ENCODE data around the gene LAG3.

Gene LAG3

DNA sequence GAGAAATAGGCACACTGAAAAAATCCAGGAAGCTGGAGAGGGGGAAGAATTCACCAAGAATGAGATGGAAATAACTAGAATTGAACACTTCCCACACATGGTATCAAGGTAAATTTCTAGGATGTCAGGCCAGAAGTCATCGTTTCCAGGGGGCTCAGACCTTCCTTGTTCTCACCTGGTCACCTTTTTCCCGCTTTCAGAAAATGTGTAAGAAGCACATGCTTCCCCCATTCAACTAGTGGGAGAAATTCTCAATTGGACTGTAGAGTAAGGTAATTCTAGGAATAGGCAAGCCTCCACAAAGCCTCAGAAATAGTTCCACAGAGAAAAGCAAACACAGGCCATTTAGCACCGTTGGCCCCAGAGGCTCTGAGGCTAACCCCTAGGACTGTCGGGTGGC, 8.9 kb upstream of the LAG3 start:
- Histone ChIP-seq H3K36me3 (replicated peaks) (no peaks in the 10 kb centered on the region), H3K4me3 (no peak overlapping the region)
- in situ Hi-C loops (cut with MboI; ENCODE audit: low sequenced_read_pairs), result no loop called here

DNA sequence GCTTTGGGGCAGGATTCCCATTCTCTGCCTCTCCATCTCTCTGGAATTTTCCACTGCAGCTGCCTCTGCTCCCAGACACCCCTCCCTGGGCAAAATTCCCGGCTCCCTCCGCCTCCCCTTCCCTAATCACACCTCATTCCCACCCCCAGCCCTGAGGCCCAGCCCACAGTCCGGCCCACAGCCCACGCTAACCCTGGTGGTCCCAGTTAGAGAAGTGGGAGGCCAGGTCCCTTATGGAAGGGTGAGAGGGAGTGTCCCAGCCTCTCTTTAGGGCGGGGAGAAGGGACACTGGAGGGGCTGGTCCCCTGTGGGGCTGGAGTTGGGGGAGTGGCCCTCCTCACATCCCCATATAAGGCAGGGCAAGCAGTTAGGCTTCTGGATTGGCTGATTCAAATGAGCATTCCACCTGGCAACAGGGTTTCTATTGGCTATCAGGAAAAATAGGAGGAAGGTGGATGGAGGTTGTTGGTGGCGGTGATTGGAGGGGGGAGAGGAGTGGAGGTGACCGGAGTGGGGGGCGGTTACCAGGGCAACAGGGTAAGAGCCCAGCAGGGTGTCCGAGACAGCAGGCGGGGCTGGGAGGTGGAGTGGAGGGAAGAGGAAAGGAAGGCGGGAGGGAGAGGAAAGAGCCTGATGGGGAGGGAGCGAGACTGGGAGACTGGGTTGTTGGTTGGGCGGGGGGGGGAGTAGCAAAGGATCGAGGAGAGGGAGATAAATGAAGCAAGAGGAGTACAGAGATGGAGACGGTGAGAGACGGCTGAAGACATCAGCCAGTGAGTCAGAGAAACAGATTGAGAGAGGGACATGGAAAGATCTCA, 8.1 kb upstream of the LAG3 start:
- H3K4me1 ChIP-seq, result peaks cover 38% of the 10 kb centered on the region
- in situ Hi-C loops (cut with MboI; ENCODE audit: low sequenced_read_pairs), result no loop called here
- peak; percentile 99 for DNase-seq (ENCODE audit: low spot score in 2 of 2)

More for the DNA sequence above, 8.9 kb upstream of the LAG3 start:
- no peak for DNase-seq (ENCODE audit: low spot score in 2 of 2)
- H3K27me3 ChIP-seq (ENCODE audit: low read depth), result no peaks in the 10 kb centered on the region
- H3K4me1 ChIP-seq, result peaks cover 30% of the 10 kb centered on the region
- H3K9me3 ChIP-seq, result no peaks in the 10 kb centered on the region

DNA sequence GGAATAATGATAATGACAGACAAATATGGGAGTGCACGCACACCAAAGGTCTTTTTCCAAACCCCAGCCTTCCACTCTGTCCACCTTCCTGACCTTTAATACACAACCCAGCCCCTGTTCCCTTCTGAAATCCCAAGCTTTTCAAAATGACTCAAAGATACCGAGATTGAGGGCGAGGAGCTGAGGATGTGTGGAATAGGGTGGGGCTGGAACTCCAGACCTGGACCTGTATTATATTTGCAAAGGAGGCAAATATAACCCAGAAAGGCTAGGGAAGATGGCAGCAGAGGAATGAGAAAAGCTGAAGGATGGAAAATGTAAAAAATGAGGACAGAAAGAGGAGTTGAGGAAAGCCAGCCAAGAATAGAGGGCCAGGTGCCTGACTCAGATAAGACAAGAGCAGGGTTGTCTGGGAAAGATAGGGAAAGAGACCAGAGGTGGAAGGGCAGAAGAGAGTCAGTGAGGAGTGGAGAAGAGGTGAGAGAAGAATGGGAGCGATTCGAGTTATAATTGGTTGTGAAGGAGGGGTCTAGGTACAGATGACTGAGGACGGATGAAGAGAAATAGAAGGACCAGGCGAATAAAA, 7.2 kb upstream of the LAG3 start:
- H3K27me3 ChIP-seq (ENCODE audit: low read depth), result no peaks in the 10 kb centered on the region
- H3K4me1 ChIP-seq, result peaks cover 39% of the 10 kb centered on the region
- in situ Hi-C loops (cut with MboI; ENCODE audit: low sequenced_read_pairs), result no loop called here
- H3K4me3 ChIP-seq, result peak overlapping the region; percentile 82
- peaks cover 9% of the 10 kb centered on the region for H3K36me3 ChIP-seq (replicated peaks)
- H3K9me3 ChIP-seq, result no peaks in the 10 kb centered on the region
- no peak for DNase-seq (ENCODE audit: low spot score in 2 of 2)

More for the DNA sequence above, 8.1 kb upstream of the LAG3 start:
- Histone ChIP-seq H3K27me3 (ENCODE audit: low read depth) (no peaks in the 10 kb centered on the region), H3K9me3 (no peaks in the 10 kb centered on the region), H3K36me3 (replicated peaks) (peaks cover under 1% of the 10 kb centered on the region), H3K4me3 (no peak overlapping the region)

DNA sequence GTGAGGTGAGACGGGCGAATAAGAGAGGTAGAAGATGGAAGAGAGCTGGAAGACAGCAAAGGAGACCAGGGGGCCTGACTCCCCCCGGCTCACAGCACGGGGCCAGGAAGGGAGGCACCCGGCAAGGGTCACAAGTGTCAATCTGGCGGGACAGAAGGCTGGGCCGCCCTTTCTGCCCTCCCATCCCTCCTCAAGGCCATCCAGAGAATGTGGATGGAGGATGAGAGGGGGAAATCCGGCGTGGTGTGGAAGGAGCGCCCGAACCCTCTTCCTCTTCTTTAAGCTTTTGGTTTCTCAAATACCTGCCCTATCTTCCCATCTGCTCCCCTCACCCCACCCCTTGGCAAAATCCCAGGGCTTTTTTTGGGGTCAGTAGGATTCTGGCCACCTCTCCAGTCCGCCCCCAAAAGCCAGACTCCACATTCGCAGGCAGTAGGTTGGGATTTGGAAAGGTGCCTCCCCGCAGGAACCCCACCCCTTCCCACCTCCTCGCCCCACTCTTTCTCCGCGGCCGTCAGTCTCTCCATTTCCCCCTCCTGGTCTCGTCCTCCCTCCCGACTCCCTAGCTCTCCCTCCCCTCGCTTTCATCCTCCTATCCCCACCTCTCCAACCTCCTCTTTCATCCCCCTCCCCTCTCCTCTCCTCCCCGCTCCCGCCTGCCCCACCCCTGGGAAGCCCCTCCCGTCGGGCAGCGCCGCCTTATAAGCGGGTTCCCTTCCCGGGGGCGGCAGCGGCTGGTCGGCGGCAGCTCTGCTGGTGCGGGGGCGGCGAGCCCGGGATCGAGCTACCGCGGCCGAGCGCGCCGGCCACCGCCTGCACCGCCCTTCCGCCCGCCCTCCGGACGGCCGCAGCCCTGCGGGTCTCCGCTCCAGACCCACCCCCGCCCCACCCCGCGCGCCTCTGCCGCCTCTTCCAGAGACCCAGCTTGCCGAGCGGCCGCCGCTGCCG, 6.4 kb upstream of the LAG3 start, which contains the start of gene PTMS:
Gene PTMS (plus strand): TSS at position 730 of the 948 bp plus-strand sequence. CDS start 343 bp downstream, outside the sequence.
- Histone ChIP-seq H3K36me3 (replicated peaks) (peaks cover 15% of the 10 kb centered on the region), H3K4me1 (peaks cover 39% of the 10 kb centered on the region), H3K27me3 (ENCODE audit: low read depth) (no peaks in the 10 kb centered on the region), H3K4me3 (peak within 1 kb of the TSS; percentile 82), H3K9me3 (no peaks in the 10 kb centered on the region)
- in situ Hi-C loops (cut with MboI; ENCODE audit: low sequenced_read_pairs), result no loop called here
- DNase-seq (ENCODE audit: low spot score in 2 of 2), result peak; percentile 94 to 95

DNA sequence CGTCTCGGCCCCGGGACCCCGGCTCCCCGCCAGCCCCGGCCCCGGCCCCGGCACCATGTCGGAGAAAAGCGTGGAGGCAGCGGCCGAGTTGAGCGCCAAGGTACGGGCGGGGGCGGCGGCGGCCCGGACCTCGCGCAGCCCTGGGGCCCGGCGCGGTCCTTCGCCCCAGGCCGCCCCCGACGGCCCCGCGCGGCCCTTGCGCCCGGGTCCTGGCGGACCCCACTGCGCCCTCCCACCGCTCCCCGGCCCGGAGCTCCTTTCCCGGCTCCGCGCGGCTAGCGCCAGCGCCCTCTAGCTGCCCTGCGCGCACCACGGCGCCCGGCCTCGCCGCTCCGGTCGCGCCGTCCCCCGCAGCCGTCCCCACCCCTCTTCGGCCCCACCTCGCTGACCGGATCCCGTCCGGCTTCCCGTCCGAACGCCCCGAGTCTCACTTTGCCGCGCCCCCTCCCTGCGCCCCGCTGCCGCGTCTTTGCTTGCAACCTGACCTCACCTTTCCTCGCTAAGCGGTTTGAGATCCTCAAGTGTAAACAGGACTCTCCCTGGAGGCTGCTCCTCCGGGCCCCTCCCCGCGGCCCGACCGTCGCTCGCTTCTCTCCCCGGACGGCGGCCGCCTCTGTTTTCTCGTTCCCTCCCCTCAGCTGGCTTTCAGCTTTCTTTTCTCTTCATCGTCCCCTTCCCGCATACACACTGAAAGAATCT, 5.5 kb upstream of the LAG3 start:
- H3K36me3 ChIP-seq (replicated peaks), result peaks cover 24% of the 10 kb centered on the region
- in situ Hi-C loops (cut with MboI; ENCODE audit: low sequenced_read_pairs), result no loop called here

DNA sequence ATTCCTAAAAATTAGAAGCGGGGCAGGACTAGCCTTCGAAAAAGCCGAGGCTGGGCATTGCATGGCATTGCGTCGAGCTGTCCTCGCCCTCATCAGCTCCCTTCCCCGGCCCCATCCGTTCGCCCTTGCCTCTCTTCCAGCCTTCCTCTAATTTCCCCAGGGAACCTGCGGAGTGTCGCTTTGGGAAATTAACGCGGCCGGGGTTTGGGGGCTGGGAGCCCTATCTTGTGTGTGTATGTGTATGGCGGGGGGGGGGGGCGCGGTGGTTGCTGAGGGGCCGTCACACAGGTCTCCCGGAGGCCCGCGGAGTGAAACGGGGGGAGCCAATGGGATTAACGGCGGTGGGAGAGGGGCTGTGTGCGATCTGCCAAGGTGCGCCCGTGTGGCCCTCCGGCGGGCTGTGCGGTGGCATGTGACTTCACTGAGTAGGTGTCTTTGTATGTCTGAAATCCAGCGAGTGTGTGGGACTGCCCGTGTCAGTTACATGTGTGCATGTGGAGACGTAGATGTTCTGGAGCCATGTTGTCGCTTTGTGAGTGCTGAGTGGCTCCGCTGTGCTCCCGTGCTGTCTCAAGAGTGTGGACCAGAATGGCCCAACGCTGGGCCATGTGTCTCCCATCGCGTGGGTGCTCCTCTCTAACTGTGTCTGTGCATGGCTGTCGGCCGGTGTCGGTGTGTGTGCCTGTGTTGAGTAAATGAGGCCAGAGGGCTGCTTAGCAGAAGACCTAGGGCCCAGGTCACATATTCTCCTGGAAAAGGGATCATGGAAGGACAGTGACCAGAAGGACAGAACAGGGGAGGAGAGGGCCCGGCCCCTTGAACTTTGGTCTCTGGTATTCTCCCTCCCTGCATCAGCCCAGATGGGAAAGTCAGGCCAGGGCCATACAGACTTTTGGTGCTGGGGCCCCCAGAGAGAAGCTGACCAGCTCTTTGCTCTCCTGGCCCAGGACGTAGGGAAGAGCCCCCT, 4.7 kb upstream of the LAG3 start:
- Histone ChIP-seq H3K4me3 (peak overlapping the region; percentile 82), H3K9me3 (no peaks in the 10 kb centered on the region), H3K27me3 (ENCODE audit: low read depth) (no peaks in the 10 kb centered on the region), H3K36me3 (replicated peaks) (peaks cover 25% of the 10 kb centered on the region), H3K4me1 (peaks cover 39% of the 10 kb centered on the region)
- peak; percentile 36 to 49 for DNase-seq (ENCODE audit: low spot score in 2 of 2)
- in situ Hi-C loops (cut with MboI; ENCODE audit: low sequenced_read_pairs), result no loop called here

More for the DNA sequence above, 5.5 kb upstream of the LAG3 start:
- Histone ChIP-seq H3K9me3 (no peaks in the 10 kb centered on the region), H3K27me3 (ENCODE audit: low read depth) (no peaks in the 10 kb centered on the region), H3K4me3 (peak overlapping the region; percentile 82), H3K4me1 (peaks cover 39% of the 10 kb centered on the region)
- DNase-seq (ENCODE audit: low spot score in 2 of 2), result peak; percentile 40 to 76

DNA sequence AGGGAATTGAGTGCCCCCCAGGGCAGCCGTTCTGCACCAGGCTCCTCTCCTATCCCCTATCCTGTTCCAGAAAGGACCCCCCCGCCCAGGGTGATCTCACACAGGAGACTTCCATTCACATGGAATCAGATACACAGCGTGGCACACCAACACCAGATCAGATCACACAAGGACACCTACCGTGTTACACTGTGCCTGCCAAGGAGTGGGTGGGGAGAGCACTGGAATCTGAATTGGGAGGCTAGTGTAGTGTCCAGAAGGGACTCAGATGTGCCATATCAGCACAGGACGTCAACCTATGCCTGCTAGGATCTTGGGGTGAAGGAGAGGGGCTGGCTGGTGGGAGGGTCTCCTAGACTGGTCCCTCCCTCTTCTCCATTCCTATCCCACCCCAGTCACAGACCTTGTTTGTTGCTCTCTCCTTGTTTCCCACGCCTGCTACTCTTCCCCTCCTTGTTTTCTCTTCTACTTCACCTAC, 3.8 kb upstream of the LAG3 start:
- H3K9me3 ChIP-seq, result no peaks in the 10 kb centered on the region
- H3K36me3 ChIP-seq (replicated peaks), result peaks cover 25% of the 10 kb centered on the region
- peaks cover 35% of the 10 kb centered on the region for H3K4me1 ChIP-seq
- H3K4me3 ChIP-seq, result peak overlapping the region; percentile 82
- in situ Hi-C loops (cut with MboI; ENCODE audit: low sequenced_read_pairs), result no loop called here
- peak in 1 of 2 experiments; percentile 40 for DNase-seq (ENCODE audit: low spot score in 2 of 2)
- no peaks in the 10 kb centered on the region for H3K27me3 ChIP-seq (ENCODE audit: low read depth)

DNA sequence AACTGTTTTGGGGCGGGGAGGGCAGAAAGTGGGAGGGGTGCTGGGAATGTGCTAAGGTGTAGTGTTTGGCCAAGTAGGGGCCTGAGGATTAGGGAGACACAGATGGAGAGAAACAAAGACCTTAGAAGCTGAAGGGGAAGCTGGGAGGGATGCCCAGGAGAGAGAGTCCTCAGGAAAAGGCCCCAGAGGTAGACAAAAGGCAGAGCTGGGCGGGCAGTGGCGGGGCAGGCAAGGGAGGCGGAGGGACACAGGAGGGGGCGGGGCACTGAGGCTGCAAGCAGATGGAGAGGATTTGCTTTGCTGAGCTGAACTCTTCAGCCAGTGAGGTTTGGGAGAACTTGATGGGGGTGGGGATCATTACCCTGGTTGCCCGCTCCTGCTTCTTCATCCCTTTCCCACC, 3.3 kb upstream of the LAG3 start:
- in situ Hi-C loops (cut with MboI; ENCODE audit: low sequenced_read_pairs), result no loop called here
- peak overlapping the region; percentile 82 for H3K4me3 ChIP-seq
- peak; percentile 80 to 95 for DNase-seq (ENCODE audit: low spot score in 2 of 2)
- no peaks in the 10 kb centered on the region for H3K9me3 ChIP-seq
- peaks cover 25% of the 10 kb centered on the region for H3K36me3 ChIP-seq (replicated peaks)
- peaks cover 30% of the 10 kb centered on the region for H3K4me1 ChIP-seq
- no peaks in the 10 kb centered on the region for H3K27me3 ChIP-seq (ENCODE audit: low read depth)

DNA sequence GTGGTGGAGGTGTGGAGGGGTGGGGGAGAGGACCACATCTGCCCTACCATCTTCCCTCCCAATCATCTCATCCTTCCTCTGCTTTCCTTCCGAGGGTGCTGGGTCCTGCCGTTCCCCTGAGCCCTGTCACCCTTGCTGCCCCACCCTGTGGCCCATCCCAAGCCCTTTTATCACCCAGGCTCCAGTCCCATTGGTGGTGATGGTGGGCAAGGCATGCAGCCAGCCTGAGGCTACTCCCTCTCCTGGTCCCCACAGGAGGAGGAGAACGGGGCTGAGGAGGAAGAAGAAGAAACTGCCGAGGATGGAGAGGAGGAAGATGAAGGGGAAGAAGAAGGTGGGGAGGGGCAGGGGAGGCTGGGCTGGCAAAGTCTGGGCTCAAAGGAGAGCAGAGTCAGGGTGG, 2.7 kb upstream of the LAG3 start:
- in situ Hi-C loops (cut with MboI; ENCODE audit: low sequenced_read_pairs), result no loop called here
- Histone ChIP-seq H3K36me3 (replicated peaks) (peaks cover 25% of the 10 kb centered on the region), H3K4me1 (peaks cover 28% of the 10 kb centered on the region), H3K4me3 (no peak overlapping the region), H3K27me3 (ENCODE audit: low read depth) (no peaks in the 10 kb centered on the region), H3K9me3 (no peaks in the 10 kb centered on the region)
- DNase-seq (ENCODE audit: low spot score in 2 of 2), result no peak

DNA sequence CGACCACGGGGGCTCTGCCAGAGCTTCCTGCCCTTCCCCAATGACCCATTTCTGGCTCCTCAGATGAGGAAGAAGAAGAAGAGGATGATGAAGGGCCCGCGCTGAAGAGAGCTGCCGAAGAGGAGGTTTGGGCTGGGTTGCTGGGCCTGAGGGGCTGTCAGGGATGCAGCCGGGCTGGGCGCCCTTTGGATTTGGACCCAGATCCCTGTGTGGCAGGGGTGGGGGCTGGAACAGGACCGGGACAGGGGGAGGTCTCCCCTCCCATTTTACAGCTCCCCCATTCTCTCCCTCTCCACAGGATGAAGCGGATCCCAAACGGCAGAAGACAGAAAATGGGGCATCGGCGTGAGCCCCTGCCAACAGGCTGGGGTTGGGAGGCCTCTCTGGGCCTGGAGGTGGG, 2.2 kb upstream of the LAG3 start:
- no peak overlapping the region for H3K4me3 ChIP-seq
- no peak for DNase-seq (ENCODE audit: low spot score in 2 of 2)
- H3K9me3 ChIP-seq, result no peaks in the 10 kb centered on the region
- H3K27me3 ChIP-seq (ENCODE audit: low read depth), result no peaks in the 10 kb centered on the region
- H3K36me3 ChIP-seq (replicated peaks), result peaks cover 25% of the 10 kb centered on the region
- H3K4me1 ChIP-seq, result peaks cover 23% of the 10 kb centered on the region
- in situ Hi-C loops (cut with MboI; ENCODE audit: low sequenced_read_pairs), result no loop called here

DNA sequence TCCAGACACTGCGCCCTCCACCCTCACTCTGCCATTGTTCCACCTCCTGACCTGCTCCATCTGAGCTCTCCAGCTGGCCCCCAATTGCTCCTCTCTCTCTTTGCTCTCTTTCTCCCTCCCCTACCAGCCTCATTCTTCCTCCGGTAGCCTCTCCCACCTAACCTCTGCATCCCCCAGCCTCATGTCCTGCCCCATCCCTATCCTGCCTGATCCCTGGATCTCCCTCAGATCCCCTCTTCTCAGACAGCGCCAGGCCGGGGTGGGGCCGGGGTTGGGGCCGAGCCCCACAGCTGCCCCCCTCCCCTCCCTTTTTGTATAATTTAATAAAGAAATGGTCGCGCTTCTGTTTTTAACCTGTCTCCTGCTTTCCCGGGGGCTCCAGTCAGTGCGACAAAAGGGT, 1.7 kb upstream of the LAG3 start:
- in situ Hi-C loops (cut with MboI; ENCODE audit: low sequenced_read_pairs), result no loop called here
- peaks cover 18% of the 10 kb centered on the region for H3K4me1 ChIP-seq
- no peaks in the 10 kb centered on the region for H3K9me3 ChIP-seq
- H3K4me3 ChIP-seq, result no peak overlapping the region
- H3K27me3 ChIP-seq (ENCODE audit: low read depth), result no peaks in the 10 kb centered on the region
- peaks cover 25% of the 10 kb centered on the region for H3K36me3 ChIP-seq (replicated peaks)
- no peak for DNase-seq (ENCODE audit: low spot score in 2 of 2)

DNA sequence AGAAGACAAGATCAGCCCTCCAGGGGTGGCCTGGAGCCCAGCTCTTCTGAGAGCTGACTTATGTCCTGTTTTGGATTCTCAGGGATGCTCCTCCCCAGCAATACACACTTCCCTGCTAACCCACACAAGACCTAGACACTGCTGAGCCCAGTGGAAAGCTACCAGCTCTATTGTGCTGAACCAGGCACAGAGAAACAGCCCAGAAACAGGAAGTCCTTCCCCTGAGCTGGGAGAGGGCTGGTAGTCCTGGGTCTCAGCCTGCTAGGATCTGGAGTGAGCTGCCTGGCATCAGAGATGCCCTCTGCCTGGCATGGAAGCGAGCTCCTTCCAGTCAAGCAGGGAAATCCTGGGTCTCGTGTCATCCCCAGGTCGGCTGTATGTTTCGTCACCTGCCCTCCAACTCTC, 1.2 kb upstream of the LAG3 start:
- no peaks in the 10 kb centered on the region for H3K9me3 ChIP-seq
- in situ Hi-C loops (cut with MboI; ENCODE audit: low sequenced_read_pairs), result no loop called here
- no peak for DNase-seq (ENCODE audit: low spot score in 2 of 2)
- peaks cover 15% of the 10 kb centered on the region for H3K4me1 ChIP-seq
- H3K27me3 ChIP-seq (ENCODE audit: low read depth), result no peaks in the 10 kb centered on the region
- H3K36me3 ChIP-seq (replicated peaks), result peaks cover 25% of the 10 kb centered on the region
- H3K4me3 ChIP-seq, result no peak overlapping the region
